Measurements from ENCODE around the gene CPHXL. TPM values are rescaled to one million over a fixed set of nuclear protein-coding genes. Genes with fewer than 3 reads are reported as not detected.

CPHXL gene
- total and polyA plus RNA-seq, 2 donors from 2014 or later: not detected

DNA sequence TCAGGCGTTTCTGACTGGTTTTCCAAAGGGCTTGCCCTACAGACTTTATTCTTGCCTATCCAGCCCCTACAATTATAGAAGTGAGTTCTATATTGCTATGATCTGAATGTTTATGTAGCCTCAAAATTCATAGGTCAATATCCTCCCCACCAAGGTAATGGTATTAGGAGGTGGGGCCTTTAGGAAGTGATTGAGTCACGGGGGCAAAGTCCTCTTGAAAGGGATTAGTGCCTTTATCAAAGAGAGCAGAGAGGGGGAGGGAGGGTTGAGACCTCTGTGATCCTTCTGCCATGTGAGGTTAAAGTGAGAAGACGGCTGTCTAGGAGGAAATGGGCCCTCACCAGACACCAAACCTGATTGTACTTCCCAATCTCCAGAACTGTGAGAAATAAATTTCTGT is 931 bp upstream of the CPHXL start:
- H3K9me3 ChIP-seq (ENCODE audit: control insufficient read depth in 2 of 3, insufficient read depth in 1 of 3, low read length in 3 of 3): no peaks in the 10 kb centered on the region
- no peaks in the 10 kb centered on the region for H3K27me3 ChIP-seq (ENCODE audit: control insufficient read depth, insufficient read depth, low read length)
- no peak overlapping the region for H3K4me3 ChIP-seq (ENCODE audit: low read length in 3 of 3)
- intact Hi-C loops (cut with DNase I): no loop called here
- no peak overlapping the region for H3K27ac ChIP-seq (ENCODE audit: low read depth in 2 of 2, low read length in 2 of 2)
- TF ChIP-seq, protein P1, sequence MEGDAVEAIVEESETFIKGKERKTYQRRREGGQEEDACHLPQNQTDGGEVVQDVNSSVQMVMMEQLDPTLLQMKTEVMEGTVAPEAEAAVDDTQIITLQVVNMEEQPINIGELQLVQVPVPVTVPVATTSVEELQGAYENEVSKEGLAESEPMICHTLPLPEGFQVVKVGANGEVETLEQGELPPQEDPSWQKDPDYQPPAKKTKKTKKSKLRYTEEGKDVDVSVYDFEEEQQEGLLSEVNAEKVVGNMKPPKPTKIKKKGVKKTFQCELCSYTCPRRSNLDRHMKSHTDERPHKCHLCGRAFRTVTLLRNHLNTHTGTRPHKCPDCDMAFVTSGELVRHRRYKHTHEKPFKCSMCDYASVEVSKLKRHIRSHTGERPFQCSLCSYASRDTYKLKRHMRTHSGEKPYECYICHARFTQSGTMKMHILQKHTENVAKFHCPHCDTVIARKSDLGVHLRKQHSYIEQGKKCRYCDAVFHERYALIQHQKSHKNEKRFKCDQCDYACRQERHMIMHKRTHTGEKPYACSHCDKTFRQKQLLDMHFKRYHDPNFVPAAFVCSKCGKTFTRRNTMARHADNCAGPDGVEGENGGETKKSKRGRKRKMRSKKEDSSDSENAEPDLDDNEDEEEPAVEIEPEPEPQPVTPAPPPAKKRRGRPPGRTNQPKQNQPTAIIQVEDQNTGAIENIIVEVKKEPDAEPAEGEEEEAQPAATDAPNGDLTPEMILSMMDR (IDR thresholded peaks at IDR 0.05; ENCODE audit: borderline replicate concordance, extremely low read depth, insufficient read depth): no peak
- no peaks in the 10 kb centered on the region for H3K4me1 ChIP-seq (ENCODE audit: control insufficient read depth in 2 of 3, insufficient read depth in 2 of 3, low read depth in 1 of 3, low read length in 3 of 3)
- DNase-seq (no peak), FAIRE-seq (no peak)
- no peaks in the 10 kb centered on the region for H3K36me3 ChIP-seq (ENCODE audit: control insufficient read depth in 2 of 3, insufficient read depth in 3 of 3, low read length in 3 of 3)
- H3K9ac ChIP-seq (ENCODE audit: low read length in 3 of 3): no peak overlapping the region

DNA sequence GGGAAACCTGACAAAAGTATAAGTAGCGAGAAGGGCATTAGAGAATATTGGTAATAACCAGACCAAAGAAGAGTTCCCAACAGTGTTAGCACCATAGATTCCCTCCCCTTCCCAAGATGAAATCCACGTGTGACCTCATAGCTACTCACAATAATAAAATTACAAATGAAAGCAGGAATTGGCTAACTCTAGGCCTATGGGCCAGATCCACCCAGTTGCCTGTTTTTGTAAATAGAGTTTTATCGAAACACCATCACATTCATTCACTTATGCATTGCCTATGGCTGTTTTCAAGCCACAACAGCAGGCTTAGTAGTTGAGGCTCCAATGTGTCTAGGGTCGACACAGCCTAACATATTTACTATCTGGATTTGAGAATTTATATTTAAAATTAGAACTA is 7.8 kb downstream of the CPHXL start:
- intact Hi-C loops (cut with DNase I): no loop called here
- DNase-seq (no peak), FAIRE-seq (no peak)
- no peak overlapping the region for H3K4me3 ChIP-seq (ENCODE audit: low read length in 3 of 3)
- TF ChIP-seq, protein P1 (IDR thresholded peaks at IDR 0.05; ENCODE audit: borderline replicate concordance, extremely low read depth, insufficient read depth): no peak
- no peaks in the 10 kb centered on the region for H3K27me3 ChIP-seq (ENCODE audit: control insufficient read depth, insufficient read depth, low read length)
- H3K9ac ChIP-seq (ENCODE audit: low read length in 3 of 3): no peak overlapping the region
- H3K9me3 ChIP-seq (ENCODE audit: control insufficient read depth in 2 of 3, insufficient read depth in 1 of 3, low read length in 3 of 3): no peaks in the 10 kb centered on the region
- no peak overlapping the region for H3K27ac ChIP-seq (ENCODE audit: low read depth in 2 of 2, low read length in 2 of 2)
- no peaks in the 10 kb centered on the region for H3K4me1 ChIP-seq (ENCODE audit: control insufficient read depth in 2 of 3, insufficient read depth in 2 of 3, low read depth in 1 of 3, low read length in 3 of 3)
- H3K36me3 ChIP-seq (ENCODE audit: control insufficient read depth in 2 of 3, insufficient read depth in 3 of 3, low read length in 3 of 3): no peaks in the 10 kb centered on the region

DNA sequence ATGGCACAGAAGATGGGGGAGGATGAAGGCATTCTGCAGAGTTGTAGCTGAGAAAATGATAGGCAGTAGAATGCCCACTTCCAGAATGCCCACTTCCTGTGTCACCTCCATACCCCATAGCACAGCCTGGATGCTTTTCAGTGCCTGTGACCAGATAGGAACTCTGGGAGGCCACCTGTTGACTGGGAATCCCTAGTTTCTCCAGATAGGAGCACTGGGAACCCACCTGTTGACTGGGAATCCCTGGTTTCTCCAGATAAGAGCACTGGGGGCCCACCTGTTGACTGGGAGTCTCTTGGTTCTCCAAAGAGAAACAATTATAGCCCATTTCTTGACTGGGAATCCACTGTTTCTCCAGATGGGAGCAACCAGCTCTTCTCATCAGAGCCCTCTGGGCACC is 11.6 kb downstream of the CPHXL start:
- H3K4me1 ChIP-seq (ENCODE audit: control insufficient read depth in 2 of 3, insufficient read depth in 2 of 3, low read depth in 1 of 3, low read length in 3 of 3): no peaks in the 10 kb centered on the region
- H3K4me3 ChIP-seq (ENCODE audit: low read length in 3 of 3): no peak overlapping the region
- no peak overlapping the region for H3K9ac ChIP-seq (ENCODE audit: low read length in 3 of 3)
- intact Hi-C loops (cut with DNase I): no loop called here
- no peaks in the 10 kb centered on the region for H3K36me3 ChIP-seq (ENCODE audit: control insufficient read depth in 2 of 3, insufficient read depth in 3 of 3, low read length in 3 of 3)
- H3K27ac ChIP-seq (ENCODE audit: low read depth in 2 of 2, low read length in 2 of 2): no peak overlapping the region
- FAIRE-seq (no peak), DNase-seq (no peak)
- TF ChIP-seq, protein P1 (IDR thresholded peaks at IDR 0.05; ENCODE audit: borderline replicate concordance, extremely low read depth, insufficient read depth): no peak
- no peaks in the 10 kb centered on the region for H3K27me3 ChIP-seq (ENCODE audit: control insufficient read depth, insufficient read depth, low read length)
- H3K9me3 ChIP-seq (ENCODE audit: control insufficient read depth in 2 of 3, insufficient read depth in 1 of 3, low read length in 3 of 3): peaks cover 0 to 12% (median 0%) of the 10 kb centered on the region in 3 donors

DNA sequence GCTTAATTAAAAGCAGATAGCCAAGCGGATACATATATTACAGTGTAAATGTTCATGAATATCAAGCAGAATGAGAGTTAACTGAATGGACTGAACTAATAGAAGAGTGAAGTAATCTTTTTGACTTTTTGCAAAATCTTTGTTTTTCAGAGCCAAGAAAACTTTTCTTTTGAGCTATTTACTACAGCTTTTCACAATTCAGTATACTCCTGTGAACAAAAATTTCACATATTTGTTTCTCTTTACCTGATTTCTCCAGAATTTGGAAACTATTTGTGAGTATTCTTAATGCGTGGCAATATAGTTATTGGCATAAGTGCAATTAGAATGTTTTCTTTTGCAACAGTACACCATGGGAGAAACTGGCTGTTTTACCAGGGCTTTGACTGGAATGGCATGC is 15.9 kb downstream of the CPHXL start:
- DNase-seq (no peak), FAIRE-seq (no peak)
- intact Hi-C loops (cut with DNase I): no loop called here
- H3K4me1 ChIP-seq (ENCODE audit: control insufficient read depth in 2 of 3, insufficient read depth in 2 of 3, low read depth in 1 of 3, low read length in 3 of 3): no peaks in the 10 kb centered on the region
- no peak overlapping the region for H3K27ac ChIP-seq (ENCODE audit: low read depth in 2 of 2, low read length in 2 of 2)
- H3K9ac ChIP-seq (ENCODE audit: low read length in 3 of 3): no peak overlapping the region
- H3K27me3 ChIP-seq (ENCODE audit: control insufficient read depth, insufficient read depth, low read length): no peaks in the 10 kb centered on the region
- no peak overlapping the region for H3K4me3 ChIP-seq (ENCODE audit: low read length in 3 of 3)
- peaks cover 0 to 12% (median 0%) of the 10 kb centered on the region in 3 donors for H3K9me3 ChIP-seq (ENCODE audit: control insufficient read depth in 2 of 3, insufficient read depth in 1 of 3, low read length in 3 of 3)
- TF ChIP-seq, protein P1 (IDR thresholded peaks at IDR 0.05; ENCODE audit: borderline replicate concordance, extremely low read depth, insufficient read depth): no peak
- H3K36me3 ChIP-seq (ENCODE audit: control insufficient read depth in 2 of 3, insufficient read depth in 3 of 3, low read length in 3 of 3): no peaks in the 10 kb centered on the region
